ENCODE measurements around the gene ZNF816. TPM values are rescaled to one million over a fixed set of nuclear protein-coding genes. Genes with fewer than 3 reads are reported as not detected.
A peak's percentile ranks its signal among the peaks of the same experiment; 100 is the strongest.
"Not testable (repeated sequence)": the region's sequence is repeated elsewhere in the genome, so short reads cannot be mapped to it uniquely, and the experiment has no call there.

ZNF816 gene
- 9.9 and 11.2 TPM in 2 replicates for total RNA-seq (2014; rRNA removed)
- 4.1 TPM for polyA plus RNA-seq (2012)

DNA sequence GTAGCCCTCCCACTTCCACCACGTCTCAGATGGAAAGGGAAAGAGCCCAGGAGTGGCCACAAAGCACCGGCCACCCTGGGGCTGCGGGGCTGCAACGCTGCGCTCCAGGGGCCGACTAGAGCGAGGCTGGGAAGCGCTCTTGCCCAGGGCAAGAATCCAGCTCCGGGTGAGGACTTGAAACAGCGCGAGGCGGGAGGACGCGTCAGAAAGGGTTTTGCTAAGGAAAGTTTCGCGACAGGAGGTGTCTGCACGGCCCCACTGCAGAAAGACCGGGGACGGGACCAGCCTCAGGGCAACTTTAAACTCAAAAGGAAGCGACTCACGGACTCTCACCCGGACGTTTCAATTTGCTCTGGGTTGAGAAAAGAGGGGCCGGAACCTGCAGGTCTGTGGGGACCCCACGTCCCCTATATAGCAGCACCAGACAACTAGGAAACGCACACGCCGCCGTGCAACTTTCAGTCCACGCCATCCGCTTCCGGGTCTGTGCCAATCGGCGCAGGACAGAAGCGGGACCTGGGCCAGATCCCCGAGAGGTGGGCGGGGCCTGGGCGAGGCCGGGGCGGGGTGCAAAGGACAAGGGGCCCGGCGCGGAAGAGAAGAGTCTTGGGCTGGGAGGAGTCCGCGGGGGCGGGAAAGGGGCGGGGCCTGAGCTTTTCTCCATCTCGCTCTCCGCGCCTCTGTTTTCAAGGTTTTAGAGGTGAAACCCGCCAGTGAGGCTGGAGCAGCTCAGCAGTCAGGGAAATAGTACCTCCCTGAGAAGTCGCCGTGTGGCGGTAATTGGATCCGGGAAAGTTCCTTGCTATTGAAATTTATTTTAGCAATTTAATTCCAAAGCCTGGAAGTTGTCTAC, at the start of gene ZNF816:
Gene ZNF816, minus strand, starts transcription at position 488 of the 853 bp plus-strand sequence. CDS start 6,792 bp downstream, outside the sequence.
- peak; percentile 93 for DNase-seq (ENCODE audit: low read depth)

DNA sequence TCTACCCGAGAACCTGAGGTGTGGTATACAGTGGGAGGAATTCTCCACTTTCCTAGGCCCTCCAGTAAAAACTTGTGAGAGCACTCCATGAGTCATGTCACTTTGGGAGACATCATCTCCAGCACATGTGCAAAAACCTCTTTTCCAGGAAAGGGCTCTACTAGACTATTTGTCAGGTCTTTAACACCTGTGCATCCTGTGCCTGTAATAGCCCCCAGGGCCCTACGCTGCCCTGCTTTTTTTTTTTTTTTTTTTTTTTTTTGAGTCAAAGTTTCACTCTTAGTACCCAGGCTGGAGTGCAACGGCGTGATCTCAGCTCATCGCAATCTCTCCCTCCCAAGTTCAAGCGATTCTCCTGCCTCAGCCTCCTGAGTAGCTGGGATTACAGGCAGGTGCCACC, 49.3 kb upstream of the ZNF816 start:
- no peak for DNase-seq (ENCODE audit: low read depth)

DNA sequence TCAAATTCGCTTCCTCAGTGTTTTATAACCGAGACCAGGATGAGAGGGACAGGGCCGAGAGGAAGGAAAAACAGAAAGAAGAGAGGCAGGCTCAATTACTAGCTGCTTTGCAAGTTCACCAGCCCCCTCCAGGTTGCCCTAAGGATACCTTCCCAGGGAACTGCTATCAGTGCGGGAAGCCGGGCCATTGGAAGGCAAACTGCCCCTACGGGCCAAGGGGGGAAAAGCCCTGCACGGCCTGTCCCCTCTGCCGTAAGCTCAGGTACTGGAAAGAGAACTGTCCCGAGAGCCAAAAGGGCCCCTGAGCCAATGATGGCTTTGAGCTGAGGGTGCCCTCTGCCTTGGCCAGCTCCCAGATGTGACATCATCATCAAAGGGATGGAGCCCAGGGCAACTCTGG, 47.8 kb upstream of the ZNF816 start:
- DNase-seq (ENCODE audit: low read depth), result no peak

DNA sequence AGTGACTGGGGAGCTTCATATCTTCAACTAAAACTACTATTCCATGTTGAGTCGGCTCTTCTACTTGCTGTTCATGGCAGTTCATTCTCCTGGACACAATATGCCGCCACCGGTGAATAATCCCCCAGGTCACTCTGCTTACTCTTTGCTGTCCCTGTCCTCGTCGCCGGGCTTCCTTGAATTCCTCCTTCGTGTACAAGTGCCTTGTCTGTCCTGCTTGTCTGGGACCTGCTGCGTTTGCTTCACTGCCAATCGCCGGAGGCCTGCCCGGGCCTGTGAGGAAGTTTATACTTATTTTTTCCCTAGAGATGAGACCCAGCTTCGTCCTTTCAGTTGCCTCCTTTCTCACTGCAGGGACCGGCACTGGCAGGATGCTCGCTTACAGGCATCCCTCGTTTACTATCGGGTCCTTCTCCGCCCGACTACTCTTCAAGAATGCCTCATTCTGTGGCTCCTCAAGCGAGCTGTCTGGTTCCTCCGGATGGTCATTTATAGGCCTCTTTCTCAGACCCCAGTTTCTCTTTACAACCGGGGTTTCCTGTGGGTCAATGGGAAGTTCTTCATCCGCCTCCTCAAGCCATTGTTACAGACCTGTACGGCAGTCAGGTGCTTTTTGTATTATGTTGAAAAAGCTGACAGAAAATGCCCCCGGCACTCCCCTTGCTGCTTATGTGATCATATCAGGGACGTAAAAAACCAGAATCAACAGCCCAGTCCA, 45.5 kb upstream of the ZNF816 start:
- DNase-seq (ENCODE audit: low read depth), result no peak

DNA sequence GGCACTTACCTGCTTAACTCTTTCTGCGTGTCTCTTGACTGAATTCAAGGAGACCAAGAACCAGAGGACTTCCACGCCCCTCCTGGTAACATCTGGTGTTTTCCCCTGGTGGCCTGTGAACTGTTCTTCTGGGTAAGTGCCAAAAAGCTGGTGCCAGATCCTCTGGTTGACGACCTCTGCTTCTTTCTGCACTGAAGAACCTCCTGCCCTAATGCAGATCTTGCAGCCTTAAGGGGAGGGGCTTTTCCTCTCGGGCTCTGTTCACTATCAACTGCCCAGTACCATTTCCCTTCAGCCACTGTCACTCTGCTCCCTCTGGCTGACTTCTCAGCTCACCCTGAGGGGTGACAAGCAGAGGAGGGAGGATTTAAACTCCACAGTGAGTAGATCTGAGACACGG, 44.9 kb upstream of the ZNF816 start:
- no peak for DNase-seq (ENCODE audit: low read depth)

DNA sequence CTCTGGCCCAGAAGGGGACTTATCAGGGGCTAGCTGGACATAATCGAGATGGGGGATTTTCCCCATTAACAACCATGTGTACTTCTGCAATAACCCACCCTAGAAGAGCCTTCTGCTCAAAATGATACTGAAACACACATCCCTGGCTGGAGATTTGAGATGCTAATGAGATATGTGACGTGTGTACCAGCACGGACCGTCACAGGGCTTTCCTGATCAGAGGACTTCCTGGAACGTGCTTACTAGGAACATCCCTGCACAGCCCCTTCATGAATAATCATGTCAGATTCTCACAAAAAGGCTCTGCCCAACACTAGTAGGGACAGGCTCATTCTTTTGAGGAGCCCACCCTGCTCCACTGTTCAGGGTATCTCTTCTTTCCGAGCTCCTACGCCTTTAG, 44.5 kb upstream of the ZNF816 start:
- DNase-seq (ENCODE audit: low read depth), result no peak

DNA sequence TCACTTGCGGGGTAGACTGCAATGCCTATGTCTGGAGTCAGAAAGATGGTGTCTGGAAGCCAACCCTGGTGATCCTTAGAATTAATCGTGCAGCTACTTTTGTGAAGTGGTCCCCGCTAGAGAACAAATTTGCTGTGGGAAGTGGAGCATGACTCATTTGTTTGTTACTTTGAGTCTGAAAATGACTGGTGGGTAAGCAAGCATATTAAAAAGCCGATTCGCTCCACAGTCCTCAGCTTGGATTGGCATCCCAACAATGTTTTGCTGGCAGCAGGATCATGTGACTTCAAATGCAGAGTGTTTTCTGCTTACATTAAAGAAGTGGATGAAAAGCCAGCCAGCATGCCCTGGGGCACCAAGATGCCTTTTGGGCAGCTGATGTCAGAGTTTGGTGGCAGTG, 41.6 kb upstream of the ZNF816 start:
- DNase-seq (ENCODE audit: low read depth), result no peak

DNA sequence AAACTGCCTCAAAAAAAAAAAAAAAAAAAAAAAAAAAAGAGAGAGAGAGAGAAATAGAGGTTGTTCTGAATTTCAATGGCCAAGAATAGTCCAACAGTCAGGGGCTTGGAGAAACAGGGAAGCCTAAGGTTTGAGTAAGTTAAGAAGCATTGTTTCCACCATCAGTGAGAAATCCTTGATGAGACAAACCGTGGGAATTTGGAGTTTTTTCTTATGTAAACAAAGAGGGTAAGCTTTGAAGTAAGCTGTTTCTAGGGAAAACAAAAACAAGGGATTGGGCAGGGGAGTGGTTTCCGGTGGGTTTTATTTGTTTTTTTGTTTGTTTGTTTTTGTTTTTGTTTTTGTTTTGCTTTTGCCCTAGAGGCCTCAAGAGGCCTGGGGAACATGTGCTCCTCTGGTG, 39.8 kb upstream of the ZNF816 start:
- no peak for DNase-seq (ENCODE audit: low read depth)

DNA sequence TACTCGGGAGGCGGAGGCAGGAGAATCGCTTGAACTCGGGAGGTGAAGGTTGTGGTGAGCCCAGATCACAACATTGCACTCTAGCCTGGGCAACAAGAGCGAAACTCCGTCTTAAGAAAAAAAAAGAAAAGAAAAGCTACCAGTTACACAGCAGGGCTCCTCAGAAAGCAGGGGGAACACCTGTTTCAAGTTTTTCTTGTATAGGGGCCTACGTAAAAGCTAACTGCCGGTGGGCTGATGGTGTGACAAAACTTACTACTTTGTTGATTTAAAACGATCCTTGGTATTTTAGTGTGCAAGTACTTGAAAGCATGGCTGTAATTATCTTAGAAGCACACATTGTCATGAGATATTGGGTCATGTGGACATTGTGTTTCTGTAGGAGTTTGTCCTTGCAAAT, 35.3 kb upstream of the ZNF816 start:
- no peak for DNase-seq (ENCODE audit: low read depth)

DNA sequence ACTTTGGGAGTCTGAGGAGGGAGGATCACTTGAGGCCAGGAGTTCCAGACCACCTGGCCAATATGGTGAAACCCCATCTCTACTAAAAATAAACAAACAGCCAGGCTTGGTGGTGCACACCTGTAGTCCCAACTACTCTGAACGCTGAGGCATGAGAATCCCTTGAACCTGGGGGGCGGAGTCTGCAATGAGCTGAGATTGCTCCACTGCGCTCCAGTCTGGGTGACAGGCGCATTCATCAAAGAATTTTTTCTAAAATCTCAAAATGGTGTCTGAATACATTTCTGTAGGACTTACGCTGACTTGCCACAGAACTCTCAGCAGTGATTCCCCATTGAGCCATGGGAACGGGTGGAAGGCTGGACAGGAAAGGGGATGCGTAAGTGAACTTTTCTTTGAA, 33.0 kb upstream of the ZNF816 start:
- no peak for DNase-seq (ENCODE audit: low read depth)

DNA sequence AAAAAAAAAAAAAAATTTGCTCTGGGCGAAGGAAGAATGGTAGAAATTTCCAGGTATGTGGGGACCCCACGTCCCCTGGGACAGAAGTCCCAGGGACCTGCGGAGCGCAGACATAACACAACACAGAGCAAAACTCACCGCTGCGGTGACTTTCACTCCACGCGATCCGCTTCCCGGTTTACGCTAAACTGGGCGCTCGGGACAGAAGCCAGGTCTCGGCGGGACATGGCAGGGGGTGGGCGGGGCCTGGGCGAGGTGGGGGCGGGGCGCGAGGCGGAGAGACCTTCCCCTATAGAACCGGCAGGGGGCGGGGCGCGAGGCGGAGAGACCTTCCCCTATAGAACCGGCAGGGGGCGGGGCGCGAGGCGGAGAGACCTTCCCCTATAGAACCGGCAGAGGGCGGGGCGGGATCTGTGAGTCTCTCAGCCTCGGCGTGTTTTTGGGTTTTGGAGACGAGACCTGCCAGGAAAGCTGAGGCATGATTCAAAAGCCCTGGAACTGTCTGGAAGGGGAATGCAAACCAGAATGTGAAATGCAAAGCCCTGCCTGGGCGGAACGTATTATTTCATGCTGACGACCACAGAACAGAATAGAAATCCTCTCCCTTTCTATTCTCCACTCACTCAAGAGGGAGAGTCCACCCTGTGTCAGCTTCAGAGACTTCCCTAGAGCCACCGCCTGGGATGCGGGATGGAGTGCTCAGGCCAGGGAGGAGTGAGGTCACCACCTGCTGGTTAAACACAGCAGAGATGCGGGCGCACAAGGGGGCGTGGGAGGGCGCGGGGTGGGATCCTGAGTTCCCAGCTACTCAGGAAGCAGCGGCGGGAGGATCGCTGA, 30.9 kb upstream of the ZNF816 start:
- DNase-seq (ENCODE audit: low read depth), result peak; percentile 13

DNA sequence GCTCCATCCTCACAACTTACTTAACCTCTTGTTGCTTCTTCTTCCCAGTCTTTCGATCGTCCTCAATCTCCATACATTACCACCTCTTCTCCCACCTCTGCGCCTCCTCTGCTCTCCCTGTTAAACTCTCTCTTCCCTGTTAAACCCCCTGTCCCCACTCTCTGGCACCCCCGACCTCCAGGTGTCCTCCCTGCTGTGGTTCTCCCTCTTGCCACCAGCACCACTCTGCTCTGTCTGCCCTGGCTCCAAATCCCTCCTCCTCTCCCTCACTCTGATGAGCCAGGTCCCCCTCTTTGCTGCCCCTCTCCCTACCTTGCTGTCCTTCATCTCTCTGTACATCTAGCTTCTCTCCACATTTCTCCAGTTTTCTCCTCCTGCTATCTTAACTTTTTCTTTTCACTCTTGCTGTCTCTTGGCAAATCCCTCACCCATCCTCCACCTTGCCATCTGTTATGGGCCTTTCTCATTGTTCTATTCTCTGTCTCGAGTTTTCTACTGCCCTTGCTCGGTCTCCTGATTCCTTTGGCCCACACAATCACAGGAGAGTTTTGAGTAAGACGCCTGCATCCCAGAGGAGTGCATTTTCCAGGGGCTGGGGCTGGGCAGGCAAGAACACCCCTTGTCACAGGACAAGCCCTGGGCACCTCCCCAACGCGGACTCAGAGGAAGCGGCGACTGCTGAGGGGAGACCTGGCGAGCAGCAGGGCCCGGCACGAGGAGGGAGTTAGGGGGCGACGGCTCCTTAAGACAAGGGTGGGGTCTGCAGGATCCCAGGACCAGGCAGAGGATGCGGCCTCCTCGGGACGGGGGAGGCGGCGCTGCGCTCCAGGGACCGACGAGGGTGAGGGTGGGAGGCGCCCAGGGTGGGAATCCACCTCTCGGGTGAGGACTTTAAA, 29.7 kb upstream of the ZNF816 start:
- no peak for DNase-seq (ENCODE audit: low read depth)

DNA sequence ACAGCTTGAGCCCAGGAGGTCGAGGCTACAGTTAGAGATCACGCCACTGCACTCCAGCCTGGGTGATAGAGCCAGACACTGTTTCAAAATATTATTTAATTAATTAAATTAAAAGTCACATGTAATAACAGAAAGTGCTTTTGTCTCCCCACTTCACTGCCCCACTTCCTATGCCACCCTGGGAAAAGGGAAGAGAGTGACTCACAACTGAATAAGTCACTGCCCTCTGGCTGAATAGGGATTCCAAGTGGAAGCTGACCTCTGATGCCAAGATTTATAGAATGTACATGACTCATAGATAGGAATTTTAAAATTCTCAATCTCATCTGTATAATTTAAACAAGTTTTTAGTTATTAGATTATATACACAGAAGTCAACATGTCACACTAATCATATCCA, 28.8 kb upstream of the ZNF816 start:
- DNase-seq (ENCODE audit: low read depth), result peak; percentile 85

DNA sequence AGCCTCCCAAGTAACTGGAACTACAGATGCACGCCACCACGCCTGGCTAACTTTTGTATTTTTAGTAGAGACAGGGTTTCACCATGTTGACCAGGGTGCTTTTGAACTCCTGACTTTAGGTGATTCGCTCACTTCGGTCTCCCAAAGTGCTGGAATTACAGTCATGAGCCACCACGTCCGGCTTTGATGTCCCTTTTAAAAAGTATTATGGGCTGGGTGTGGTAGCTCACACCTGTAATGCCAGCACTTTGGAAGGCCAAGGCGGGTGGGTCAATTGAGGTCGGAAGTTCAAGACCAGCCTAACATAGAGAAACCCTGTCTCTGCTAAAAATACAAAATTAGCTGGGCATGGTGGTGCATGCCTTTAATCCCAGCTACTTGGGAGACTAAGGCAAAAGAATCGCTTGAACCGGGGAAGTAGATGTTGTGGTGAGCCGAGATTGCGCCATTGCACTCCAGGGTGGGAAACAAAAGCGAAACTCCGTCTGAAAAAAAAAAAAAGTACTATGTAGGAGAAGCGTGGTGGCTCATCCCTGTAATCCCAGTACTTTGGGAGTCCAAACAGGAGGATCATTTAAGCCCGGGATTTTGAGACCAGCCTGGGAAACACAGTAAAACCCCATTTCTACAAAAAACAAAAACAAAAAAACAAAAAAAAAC, 28.2 kb upstream of the ZNF816 start:
- DNase-seq (ENCODE audit: low read depth), result peak; percentile 17

DNA sequence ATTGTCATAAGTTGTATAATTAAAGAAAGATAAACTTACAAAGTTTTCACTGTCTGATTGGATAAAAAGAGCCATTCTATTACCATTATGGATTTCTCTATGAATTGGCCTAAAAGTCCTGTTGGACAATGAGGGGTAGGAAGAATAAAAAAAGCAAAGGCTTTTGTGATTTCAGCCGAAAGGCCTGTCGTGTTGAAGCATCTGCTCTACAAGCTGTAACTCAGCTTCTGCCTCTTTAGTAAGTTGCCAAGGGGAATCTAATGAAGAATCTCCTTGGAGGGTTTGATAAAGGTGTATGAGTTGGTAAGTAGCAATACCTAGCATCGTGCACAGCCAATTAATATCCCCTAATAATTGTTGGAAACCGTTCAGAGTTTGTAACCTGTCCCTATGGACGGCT, 25.8 kb upstream of the ZNF816 start:
- DNase-seq (ENCODE audit: low read depth), result no peak

DNA sequence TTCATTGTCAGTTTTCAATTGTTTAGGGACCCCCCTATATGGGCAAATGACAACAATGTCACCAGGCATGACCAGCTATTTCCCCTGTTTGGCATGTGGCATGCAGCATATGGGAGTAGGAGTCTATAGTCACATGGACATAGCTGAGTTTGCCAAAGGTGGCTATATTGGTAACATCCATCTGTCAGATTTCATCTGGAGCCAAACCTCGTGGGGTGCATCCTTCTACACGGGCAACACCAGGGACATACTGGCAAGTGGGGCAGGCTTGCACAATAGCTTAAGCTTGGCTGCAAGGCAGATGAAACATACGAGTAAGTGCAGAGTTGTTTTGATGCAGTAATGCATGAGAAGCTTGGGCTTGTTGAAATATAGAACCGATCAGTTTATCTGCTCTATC, 24.5 kb upstream of the ZNF816 start:
- no peak for DNase-seq (ENCODE audit: low read depth)

DNA sequence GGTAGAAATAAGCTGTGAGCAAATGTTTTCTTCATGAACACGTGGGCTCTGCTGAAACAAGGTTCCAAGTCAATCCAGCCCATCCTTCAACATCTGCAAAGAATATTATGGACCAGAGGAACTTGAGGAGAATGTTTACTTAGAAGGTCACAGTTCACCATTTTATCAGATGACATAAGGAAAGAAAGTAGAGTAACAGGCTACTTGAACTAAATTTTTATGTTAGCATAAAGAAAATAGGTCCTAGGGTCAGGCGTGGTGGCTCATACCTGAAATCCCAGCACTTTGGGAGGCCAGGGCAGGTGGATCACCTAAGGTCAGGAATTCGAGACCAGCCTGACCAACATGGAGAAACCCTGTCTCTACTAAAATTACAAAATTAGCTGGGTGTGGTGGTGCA, 20.5 kb upstream of the ZNF816 start:
- DNase-seq (ENCODE audit: low read depth), result not testable (repeated sequence)

DNA sequence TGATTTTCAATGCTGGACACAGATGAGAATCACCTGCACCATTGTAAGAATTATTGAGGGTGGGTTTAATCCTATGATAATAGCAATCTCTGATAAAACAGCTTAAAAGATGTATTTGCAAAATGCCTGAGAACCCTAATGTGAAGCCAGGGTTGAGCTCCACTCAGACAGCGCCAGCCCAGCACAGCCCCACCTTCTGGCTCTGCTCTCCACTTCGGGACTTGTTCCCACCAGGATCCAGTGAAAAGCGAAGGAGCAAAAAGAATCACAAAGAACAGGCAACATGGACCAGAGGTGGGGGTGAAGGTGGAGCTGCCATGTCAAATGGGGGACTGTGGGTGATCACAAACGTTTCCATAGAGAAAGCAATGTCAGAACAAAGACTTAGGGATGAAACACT, 18.6 kb upstream of the ZNF816 start:
- no peak for DNase-seq (ENCODE audit: low read depth)

DNA sequence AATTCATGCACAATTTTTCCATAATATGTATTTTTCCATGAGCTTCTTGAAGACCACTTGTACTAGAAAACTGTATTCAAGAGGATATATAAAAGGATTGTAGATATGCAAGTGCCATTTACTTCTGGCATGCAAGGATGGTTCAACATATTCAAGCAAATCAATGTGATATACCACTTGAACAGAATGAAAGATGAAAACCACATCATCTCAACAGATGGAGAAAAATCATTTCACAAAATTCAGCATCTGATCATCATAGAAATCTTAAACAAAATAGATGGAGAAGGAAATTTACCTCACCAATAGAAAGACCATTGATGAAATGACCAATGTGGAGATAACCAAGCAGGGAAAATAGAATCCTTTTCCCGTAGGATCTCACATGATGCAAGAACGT, 5.1 kb upstream of the ZNF816 start:
- no peak for DNase-seq (ENCODE audit: low read depth)

DNA sequence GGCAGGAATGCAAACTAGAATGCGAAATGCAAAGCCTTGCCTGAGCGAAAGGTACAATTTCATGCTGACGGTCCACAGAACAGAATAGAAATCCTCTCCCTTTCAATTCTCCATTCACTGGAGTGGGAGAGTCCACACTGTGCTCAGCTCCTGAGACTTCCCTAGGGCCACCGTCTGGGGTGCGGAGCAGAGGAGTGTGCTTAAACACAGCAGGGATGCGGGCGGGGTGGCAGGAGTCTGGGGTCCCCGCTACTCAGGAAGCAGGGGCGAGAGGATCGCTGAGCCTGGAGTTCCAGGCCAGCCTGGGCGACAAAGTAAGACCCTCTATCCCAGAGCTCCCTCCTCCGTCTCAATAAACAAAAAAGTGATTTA, 552 bp upstream of the ZNF816 start:
- no peak for DNase-seq (ENCODE audit: low read depth)

DNA sequence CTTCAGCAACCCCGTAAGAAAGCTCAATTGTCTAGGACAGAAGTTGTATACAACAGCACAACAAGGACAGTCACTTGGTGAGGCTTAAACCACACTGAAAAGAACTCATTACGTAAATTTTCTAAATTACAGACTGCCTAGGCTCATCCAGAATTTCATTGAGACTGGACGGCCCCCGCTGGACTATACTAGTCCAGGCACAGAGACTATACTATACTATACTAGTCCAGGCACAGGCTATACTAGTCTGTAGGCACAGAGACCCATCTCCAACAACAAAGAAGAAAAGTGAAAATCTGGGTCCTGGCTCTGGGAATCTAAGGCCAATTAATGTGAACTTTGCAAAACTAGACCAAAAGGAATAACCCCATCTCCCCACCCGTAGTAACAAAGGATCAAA, 700 bp downstream of the ZNF816 start:
- DNase-seq (ENCODE audit: low read depth), result no peak
